Posterior vena cava (tissue), 2 donors: ENCODE data around the gene CLMP. TPM values are rescaled to one million over a fixed set of nuclear protein-coding genes. Genes with fewer than 3 reads are reported as not detected.
"Not testable (repeated sequence)": the region's sequence is repeated elsewhere in the genome, so short reads cannot be mapped to it uniquely, and the experiment has no call there.

ENCODE experiments used
- DNase-seq: peaks from one replicate; pipeline ENCODE4 v3.0.0-alpha.2; 2020; ENCODE audit warnings: low spot score
- intact Hi-C, 2 donors: fragments of 100-400 bp; cut with DNase I; formaldehyde crosslinking; loops; one replicate each; pipeline versions ENCODE4 v1.14.1 to v1.14.2; 2022 to 2023
- total RNA-seq, 2 donors: library from RNA; stranded (reverse); fragmentation: NEBNext Ultra II Directional; extraction: Animal tissue kit (Norgen Biotek cat#: 25700); gene quantifications; one replicate each; pipeline ENCODE4 v1.2.1, GENCODE V29; 2021
- donor health status: DM: yes; HTN: yes; CAD: no.
- donor health status: DM: yes; HTN: yes; CAD: no.

The CLMP gene
- total RNA-seq, 2 donors from 2014 or later: 24.6 to 28.3 TPM

DNA sequence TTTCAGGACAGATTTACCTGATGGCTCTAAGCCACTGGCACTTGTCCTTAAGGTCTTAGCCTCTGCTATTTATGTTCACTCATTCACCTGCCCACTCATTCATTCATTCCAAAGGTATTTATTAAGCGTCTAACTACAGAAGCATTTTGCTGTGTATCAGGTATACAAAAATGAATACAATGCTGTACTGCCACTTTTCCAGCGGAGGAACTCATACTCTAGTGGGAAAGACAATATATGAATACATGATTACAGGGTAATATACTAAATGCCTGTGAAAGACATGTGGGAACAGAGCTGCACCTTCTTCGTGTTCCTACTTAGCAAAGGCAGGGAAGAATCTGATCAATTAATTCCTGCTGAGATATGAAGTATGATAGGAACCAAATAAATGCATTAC, 43.7 kb downstream of the CLMP start:
- DNase-seq: no peak
- intact Hi-C loops: no loop called here

DNA sequence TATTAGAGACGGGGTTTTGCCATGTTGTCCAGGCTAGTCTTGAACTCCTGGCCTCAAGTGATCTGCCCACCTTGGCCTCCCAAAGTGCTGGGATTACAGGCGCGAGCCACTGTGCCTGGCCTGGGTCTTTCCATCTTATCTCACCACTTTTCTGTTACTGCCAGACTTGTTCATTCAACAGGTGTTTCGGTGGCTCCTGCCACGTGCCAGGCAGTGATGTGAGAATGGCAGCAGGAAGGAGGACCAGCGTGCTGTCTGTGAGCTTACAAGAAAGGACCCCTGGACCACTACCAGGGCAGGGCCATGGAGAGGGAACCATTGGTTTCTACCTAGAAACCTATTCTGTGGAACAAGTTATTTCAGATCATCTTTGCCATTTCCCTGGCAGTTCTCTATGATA, 44.2 kb downstream of the CLMP start:
- DNase-seq: no peak
- intact Hi-C loops: no loop called here

- intact Hi-C loops: no loop called here
- no peak for DNase-seq
These were observed 46.1 kb downstream of the CLMP start for GRCh38 chr11:123148965-123149364.

DNA sequence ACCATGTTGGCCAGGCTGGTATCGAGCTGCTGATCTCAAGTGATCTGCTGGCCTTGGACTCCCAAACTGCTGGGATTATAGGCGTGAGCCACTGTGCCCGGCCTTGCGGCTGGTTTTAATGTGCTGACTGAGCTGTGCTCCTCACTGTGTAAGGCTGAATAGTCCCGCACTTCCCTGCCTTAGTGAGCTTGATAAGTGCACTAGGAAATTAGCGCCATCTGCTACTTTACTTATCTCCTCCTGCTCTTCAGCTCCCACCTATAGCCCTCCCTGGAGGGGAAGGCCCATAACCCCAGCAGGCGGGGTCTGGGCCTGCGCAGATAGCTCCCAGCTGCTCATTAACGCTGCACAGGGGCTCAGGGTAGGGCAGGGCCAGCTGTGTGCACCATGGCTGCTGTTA, 49.4 kb downstream of the CLMP start:
- intact Hi-C loops: no loop called here
- DNase-seq: no peak

GRCh38 chr11:123145220-123145619, 49.8 kb downstream of the CLMP start:
- intact Hi-C loops: no loop called here

GRCh38 chr11:123144707-123145106, 50.3 kb downstream of the CLMP start:
- no peak for DNase-seq
- intact Hi-C loops: no loop called here

More at GRCh38 chr11:123145220-123145619, 49.8 kb downstream of the CLMP start:
- no peak for DNase-seq

DNA sequence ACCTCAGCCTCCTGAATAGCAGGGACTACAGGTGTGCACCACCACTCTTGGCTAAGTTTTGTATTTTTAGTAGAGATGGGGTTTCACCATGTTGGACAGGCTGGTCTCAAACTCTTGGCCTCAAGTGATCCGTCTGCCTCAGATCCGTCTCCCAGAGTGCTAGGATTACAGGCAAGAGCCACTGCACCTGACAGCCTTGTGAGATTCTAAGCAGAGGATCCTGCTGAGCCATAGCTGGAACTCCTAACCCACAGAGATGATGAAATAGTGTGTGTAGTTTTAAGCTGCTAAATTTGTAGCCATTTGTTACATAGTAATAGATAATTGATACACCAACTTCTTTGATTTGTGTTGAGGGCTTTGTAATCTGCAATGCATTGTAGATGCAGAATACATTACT, 51.1 kb downstream of the CLMP start:
- no peak for DNase-seq
- intact Hi-C loops: no loop called here

GRCh38 chr11:123143476-123143875, 51.6 kb downstream of the CLMP start:
- DNase-seq: no peak
- intact Hi-C loops: no loop called here

DNA sequence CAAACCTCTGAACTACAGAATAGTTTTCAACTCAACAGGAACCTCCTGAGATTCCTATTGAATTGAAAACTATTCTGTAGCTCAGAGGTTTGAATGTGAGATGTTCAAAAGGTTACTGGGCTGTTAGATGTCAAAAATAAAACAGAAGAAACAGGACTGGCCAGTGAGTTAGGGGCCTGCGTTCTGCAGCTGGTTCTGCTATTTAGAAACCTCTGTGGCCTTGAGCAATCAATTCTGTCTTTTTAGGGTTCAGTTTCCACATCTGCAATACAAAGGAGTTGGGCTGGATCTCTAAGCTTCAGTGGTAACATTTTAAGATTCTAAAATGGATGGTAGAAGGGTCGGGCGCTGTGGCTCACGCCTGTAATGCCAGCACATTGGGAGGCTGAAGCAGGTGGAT, 55.8 kb downstream of the CLMP start:
- intact Hi-C loops: no loop called here
- DNase-seq: no peak

- peak; percentile 95 for DNase-seq
- intact Hi-C loops: no loop called here
These were observed 57.4 kb downstream of the CLMP start for GRCh38 chr11:123137431-123138224.

GRCh38 chr11:123135863-123136446, 59.1 kb downstream of the CLMP start:
- intact Hi-C loops: no loop called here
- no peak for DNase-seq

DNA sequence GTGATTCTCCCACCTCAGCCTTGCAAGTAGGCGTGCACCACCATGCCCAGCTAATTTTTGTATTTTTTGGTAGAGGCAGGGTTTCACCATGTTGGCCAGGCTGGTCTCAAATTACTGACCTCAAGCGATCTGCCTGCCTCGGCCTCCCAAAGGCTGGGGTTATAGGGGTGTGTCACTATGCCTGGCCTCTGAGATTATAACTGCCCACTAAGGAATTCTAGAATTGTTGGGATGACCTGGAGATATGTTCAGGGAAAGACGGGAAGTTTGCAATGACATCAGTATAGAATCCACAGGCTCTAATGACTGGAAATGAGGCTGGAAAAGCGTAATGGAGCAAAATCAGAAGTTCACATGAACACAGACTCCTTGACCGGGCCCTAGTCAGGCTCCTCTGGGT, 62.2 kb downstream of the CLMP start:
- intact Hi-C loops: no loop called here
- DNase-seq: no peak

DNA sequence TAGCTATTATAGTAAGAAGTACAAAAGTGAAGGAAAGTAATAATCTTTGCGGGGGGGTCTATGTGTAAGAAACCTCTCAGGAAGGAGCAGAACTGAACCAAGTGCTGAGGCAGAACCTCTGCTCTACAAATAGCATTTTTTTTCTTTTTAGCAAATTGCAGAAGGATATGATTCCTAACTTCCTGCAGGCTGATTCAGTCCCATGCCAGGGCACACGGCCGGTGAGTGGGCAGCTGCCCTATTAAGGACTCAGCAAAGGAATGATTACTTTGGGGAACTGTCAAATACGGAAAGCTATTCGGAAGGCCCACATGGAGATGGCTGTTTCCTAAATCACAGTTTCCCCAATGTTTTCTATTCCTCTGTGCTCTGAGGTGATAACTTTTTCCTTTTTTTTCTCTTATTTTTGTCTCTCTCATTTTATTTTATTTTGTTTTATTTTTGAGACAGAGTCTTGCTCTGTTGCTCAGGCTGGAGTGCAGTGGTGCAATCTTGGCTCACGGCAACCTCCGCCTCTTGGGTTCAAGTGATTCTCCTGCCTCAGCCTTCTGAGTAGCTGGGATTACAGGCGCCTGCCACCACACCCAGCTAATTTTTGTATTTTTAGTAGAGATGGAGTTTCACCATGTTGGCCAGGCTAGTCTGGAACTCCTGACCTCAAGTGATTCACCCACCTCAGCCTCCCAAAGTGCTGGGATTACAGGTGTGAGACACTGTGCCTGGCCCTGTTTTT, 62.8 kb downstream of the CLMP start:
- DNase-seq, intact Hi-C loops: not testable (repeated sequence)

- intact Hi-C loops: no loop called here
- no peak for DNase-seq
These were observed 65.1 kb downstream of the CLMP start for GRCh38 chr11:123129920-123130319.

DNA sequence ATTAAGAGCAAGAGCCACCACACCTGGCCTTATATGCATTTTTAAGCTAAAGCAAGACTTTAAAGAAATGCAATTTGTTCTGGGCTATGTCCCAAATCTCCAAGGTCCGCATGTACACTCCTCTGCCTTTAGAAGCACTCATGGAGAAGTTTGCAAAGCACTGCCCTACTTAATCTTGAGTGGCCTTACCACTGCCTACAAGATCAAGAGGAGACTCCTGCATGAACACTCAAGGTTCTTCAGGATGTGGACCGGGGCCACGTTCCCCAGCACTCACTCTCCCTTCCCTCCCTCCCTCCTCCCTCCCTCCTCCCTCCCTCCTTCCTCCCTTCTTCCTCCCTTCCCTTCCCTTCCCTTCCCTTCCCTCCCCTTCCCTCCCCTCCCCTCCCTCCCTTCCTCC, 69.9 kb downstream of the CLMP start:
- DNase-seq: no peak
- intact Hi-C loops: no loop called here

DNA sequence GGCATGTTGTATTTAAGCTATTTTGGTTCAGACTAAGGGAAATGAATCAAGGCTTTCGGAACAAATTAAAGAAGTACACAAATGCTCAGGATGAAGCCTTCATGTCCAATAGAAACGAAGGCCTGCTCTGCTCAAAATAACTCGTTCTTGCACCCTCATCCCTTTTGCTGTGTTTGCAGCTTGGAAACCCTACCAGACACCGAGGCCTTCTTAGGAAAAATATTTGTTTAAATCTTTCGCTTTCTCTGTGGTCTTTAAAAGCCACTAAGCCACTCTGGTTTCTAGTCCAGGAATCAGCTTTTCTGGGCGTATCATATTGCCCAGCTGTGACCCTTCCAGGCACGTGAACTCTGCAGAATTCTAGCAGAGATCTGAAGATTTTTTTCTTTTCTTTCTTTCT, 72.2 kb downstream of the CLMP start:
- intact Hi-C loops: no loop called here
- DNase-seq: no peak

- intact Hi-C loops: no loop called here
- DNase-seq: no peak
These were observed 72.7 kb downstream of the CLMP start for GRCh38 chr11:123122341-123122740.

DNA sequence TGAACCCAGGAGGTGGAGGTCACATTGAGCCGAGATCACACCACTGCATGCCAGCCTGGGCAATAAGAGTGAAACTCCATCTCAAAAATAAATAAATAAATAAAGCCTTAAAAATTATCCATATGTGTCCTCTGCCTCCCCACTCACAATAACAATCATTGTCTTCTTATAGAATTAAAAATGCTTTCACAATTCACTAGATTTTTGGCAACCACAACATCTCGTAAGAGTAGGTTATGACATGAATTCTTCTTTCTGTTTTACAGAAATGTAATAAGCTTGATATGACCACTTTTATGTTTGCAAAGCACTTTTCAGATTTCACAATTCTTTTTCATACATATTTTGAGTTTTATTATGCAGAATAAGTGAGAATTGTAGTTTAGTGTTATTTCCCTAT, 78.6 kb downstream of the CLMP start:
- intact Hi-C loops: no loop called here
- no peak for DNase-seq

DNA sequence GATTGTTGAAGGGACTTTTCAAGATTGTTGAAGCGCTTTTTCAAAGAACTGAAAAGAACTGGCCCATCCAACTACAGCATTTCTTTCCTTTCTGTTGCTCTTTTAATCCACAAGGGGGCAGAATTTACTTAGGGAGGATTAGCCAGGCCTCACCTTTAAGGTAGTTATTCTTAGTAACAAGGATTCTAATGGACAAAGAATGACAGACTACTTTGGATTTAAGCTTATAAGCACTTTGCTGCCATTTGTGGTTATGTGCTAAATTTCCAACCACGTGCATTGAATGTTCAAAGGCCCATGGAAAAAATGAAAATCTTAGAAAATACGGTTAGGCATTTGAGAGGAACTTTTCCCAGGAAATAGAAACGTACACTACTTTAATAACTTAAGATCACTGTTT, 83.6 kb downstream of the CLMP start:
- DNase-seq: no peak
- intact Hi-C loops: loop anchor here (5.0 kb wide), 1 partner anchor 136 kb away; no protein-coding TSS in a partner anchor

- no peak for DNase-seq
- intact Hi-C loops: loop anchor here (5.0 kb wide), 1 partner anchor 137 kb away; no protein-coding TSS in a partner anchor
These were observed 84.7 kb downstream of the CLMP start for GRCh38 chr11:123110397-123110796.
